ENCODE measurements around the gene CATSPERB.

- no peak for TF ChIP-seq BHLHE40 (IDR thresholded peaks at IDR 0.05; ENCODE audit: borderline replicate concordance)
- no peak for TF ChIP-seq FOXM1 (IDR thresholded peaks at IDR 0.05; ENCODE audit: borderline replicate concordance)
- no peak for TF ChIP-seq FOXA1 (IDR thresholded peaks at IDR 0.05)
- no peak for TF ChIP-seq LEF1 (IDR thresholded peaks at IDR 0.05; ENCODE audit: borderline replicate concordance)
- no peak for TF ChIP-seq CTBP1 (IDR thresholded peaks at IDR 0.05; ENCODE audit: borderline replicate concordance)
- no peak for TF ChIP-seq TARDBP (IDR thresholded peaks at IDR 0.05)
- no peak for TF ChIP-seq FOXK2 (IDR thresholded peaks at IDR 0.05)
- no peak for TF ChIP-seq ARNT (IDR thresholded peaks at IDR 0.05)
- TF ChIP-seq SUZ12 (IDR thresholded peaks at IDR 0.05), result no peak
- no peak for TF ChIP-seq NFRKB (IDR thresholded peaks at IDR 0.05)
- TF ChIP-seq SP1 (IDR thresholded peaks at IDR 0.05), result no peak
Measured at GRCh38 chr14:91745344-91745743, 13.5 kb upstream of the CATSPERB start.

All from HEK293T (cell line).